T-cell (primary cell): ENCODE measurements around the gene SLC39A11. TPM values are rescaled to one million over a fixed set of nuclear protein-coding genes. Genes with fewer than 3 reads are reported as not detected.

Experiments
- ATAC-seq, 4 experiments: fragments of 200-7000 bp in 3 of 4; fragments of 150-1000 bp in 1 of 4; cut with Tn5 transposase; replicated peaks in 1 of 4; 1 replicate in 3 of 4; 2 replicates in 1 of 4; pipeline ENCODE4 v1.10.0; 2021; ENCODE audit warnings: moderate library complexity in 3 of 4, mild to moderate bottlenecking in 2 of 4, moderate number of reproducible peaks in 1 of 4
- CTCF ChIA-PET, 2 donors: fragments of 300-600 bp; sonication (Branson Sonifier 250); formaldehyde crosslinking; loops; one replicate each; lab custom pipeline; 2022; ENCODE audit warnings: antibody characterized with exemption in 2 of 2; lab: Charles Lee
- POLR2A ChIA-PET, 2 donors: fragments of 300-600 bp; sonication (Branson Sonifier 250); formaldehyde crosslinking; loops; one replicate each; lab custom pipeline; 2022; ENCODE audit warnings: antibody characterized with exemption in 2 of 2; lab: Charles Lee
- DNase-seq, 35 experiments: peaks; one replicate each; pipeline versions ENCODE4 v3.0.0 to v3.0.0-alpha.2; 2013 to 2023
- H3K27ac ChIP-seq: one replicate; pipeline ENCODE4 v1.5.1; 2013; ENCODE audit warnings: low read length
- H3K27me3 ChIP-seq, 2 experiments: replicated peaks in 1 of 2; 1 replicate in 1 of 2; 2 replicates in 1 of 2; pipeline versions ENCODE4 v1.6.1 to v1.7.0; 2013; ENCODE audit warnings: low read length in 1 of 2, mixed read lengths in 1 of 2; ENCODE audit not compliant: control insufficient read depth in 2 of 2, insufficient read depth in 2 of 2; ENCODE audit errors: extremely low read depth in 1 of 2
- H3K36me3 ChIP-seq, 2 donors: 1 replicate in 1 of 2; 2 replicates in 1 of 2; pipeline versions ENCODE4 v1.6.1 to v1.7.0; 2013; ENCODE audit warnings: low read length in 1 of 2; ENCODE audit not compliant: control insufficient read depth in 2 of 2, insufficient read depth in 1 of 2; ENCODE audit errors: extremely low read depth in 1 of 2
- H3K4me1 ChIP-seq, 2 experiments: 1 replicate in 1 of 2; 2 replicates in 1 of 2; pipeline versions ENCODE4 v1.6.1 to v1.7.0; 2013; ENCODE audit warnings: low read length in 2 of 2, mixed read lengths in 1 of 2; ENCODE audit not compliant: insufficient read depth in 2 of 2, control insufficient read depth in 1 of 2; ENCODE audit errors: extremely low read depth in 1 of 2
- H3K4me3 ChIP-seq, 2 donors: 1 replicate in 1 of 2; 2 replicates in 1 of 2; pipeline versions ENCODE4 v1.5.1 to v1.7.0; 2013; ENCODE audit warnings: mild to moderate bottlenecking in 2 of 2, low read length in 1 of 2, moderate library complexity in 1 of 2; ENCODE audit not compliant: control insufficient read depth in 1 of 2; ENCODE audit errors: extremely low read depth in 1 of 2
- H3K9me3 ChIP-seq: 2 replicates; pipeline ENCODE4 v1.7.0; 2013
- H3K27ac Mint-ChIP-seq, 2 donors: one replicate each; pipeline ENCODE4 v1.8.0; 2020 to 2021; ENCODE audit warnings: mild to moderate bottlenecking in 2 of 2, mixed read lengths in 2 of 2
- H3K27me3 Mint-ChIP-seq, 2 donors: one replicate each; pipeline ENCODE4 v1.8.0; 2021 to 2022; ENCODE audit warnings: mixed read lengths in 2 of 2
- H3K36me3 Mint-ChIP-seq: one replicate; pipeline ENCODE4 v1.8.0; 2021; ENCODE audit warnings: mixed read lengths
- H3K4me1 Mint-ChIP-seq, 3 donors: one replicate each; pipeline ENCODE4 v1.8.0; 2020 to 2022; ENCODE audit warnings: mixed read lengths in 3 of 3, mild to moderate bottlenecking in 1 of 3
- H3K4me3 Mint-ChIP-seq, 3 donors: one replicate each; pipeline ENCODE4 v1.8.0; 2020 to 2022; ENCODE audit warnings: mild to moderate bottlenecking in 3 of 3, mixed read lengths in 3 of 3, moderate library complexity in 3 of 3
- H3K9me3 Mint-ChIP-seq, 3 donors: one replicate each; pipeline ENCODE4 v1.8.0; 2020 to 2022; ENCODE audit warnings: mixed read lengths in 3 of 3
- WGBS: methylation state at CpG from one replicate; pipeline ENCODE4 v1.1.5; 2013; ENCODE audit warnings: missing lambda C conversion rate; ENCODE audit not compliant: insufficient coverage; 5-methylcytosine and 5-hydroxymethylcytosine counted together
- total RNA-seq, 35 experiments: library from RNA in 6 of 35; stranded (reverse) in 6 of 35; fragments of 120-200 nt in 1 of 35; gene quantifications; one replicate each; pipeline versions ENCODE4 v1.2.1 to v1.2.4 and lab custom pipeline; 2013 to 2026

The SLC39A11 gene
- total RNA-seq, 5 donors from 2014 or later (not counting 1 experiment from before 2014, with no cell fraction given) = 18.6 to 27.1 (median 23.4) TPM

DNA sequence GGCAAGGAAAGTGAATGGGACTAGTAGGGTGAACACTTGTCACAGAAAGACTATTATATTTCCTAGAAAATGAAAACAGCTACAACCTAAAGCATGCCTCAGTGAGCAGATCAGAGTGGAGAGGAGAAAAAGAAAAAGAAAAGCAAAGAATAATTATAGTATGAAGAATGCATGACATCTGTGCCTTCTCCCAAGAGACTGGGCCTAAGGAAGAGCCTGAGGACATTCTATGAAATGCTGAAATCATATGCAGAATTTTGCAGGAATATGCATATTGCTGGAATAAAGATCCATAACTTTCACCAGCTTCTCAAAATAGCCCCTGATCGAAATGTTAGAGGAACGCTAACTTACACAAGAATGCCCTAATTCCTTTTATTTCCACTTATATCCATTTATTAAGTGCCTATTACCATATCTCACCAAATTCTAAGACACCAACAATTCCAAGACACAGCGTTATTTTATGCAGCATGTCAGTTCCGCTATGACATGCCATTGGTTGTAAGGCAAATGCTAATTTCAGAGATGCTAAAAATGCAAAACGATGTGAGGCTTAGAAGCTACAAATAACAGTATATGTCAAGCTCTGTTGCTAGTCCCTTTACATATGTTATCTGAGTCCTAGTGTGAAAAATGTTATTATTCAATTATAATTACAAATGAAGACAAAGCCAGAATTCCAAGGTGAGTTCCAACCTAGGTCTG lies 171.0 kb downstream of the SLC39A11 start:
- no peak overlapping the region for H3K4me3 Mint-ChIP-seq
- no peak for ATAC-seq
- Histone ChIP-seq H3K27ac (no peak overlapping the region), H3K4me3 (no peak overlapping the region), H3K9me3 (no peaks in the 10 kb centered on the region), H3K27me3 (no peaks in the 10 kb centered on the region), H3K4me1 (no peaks in the 10 kb centered on the region), H3K36me3 (peaks cover 0 to 1% of the 10 kb centered on the region in 2 donors)
- POLR2A ChIA-PET = no interaction called here
- peaks cover 0 to 2% (median 0%) of the 10 kb centered on the region in 3 donors for H3K4me1 Mint-ChIP-seq
- peaks cover 32% of the 10 kb centered on the region for H3K36me3 Mint-ChIP-seq
- H3K27ac Mint-ChIP-seq = no peak overlapping the region
- no peaks in the 10 kb centered on the region for H3K27me3 Mint-ChIP-seq
- no peaks in the 10 kb centered on the region for H3K9me3 Mint-ChIP-seq
- CTCF ChIA-PET = no interaction called here
- 93% methylated on average over 3 of the region's 5 CpGs for WGBS
- DNase-seq = no peak

DNA sequence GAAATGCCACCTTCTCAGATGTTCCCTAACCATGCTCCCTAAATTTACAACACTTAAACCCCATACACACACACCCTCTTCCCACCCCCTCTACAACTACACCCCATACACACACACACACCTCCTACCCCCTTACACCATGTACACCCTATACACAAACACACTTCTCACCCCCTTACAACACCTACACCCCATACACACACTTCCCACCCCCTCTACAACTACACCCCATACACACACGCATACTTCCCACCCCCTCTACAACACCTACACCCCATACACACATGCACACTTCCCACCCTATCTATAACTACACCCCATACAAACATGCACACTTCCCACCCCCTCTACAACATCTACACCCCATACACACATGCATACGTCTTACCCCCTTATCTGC lies 172.0 kb downstream of the SLC39A11 start:
- ATAC-seq = no peak
- Mint-ChIP-seq H3K27me3 (no peaks in the 10 kb centered on the region), H3K9me3 (no peaks in the 10 kb centered on the region), H3K36me3 (peaks cover 35% of the 10 kb centered on the region), H3K4me1 (peaks cover 0 to 6% (median 0%) of the 10 kb centered on the region in 3 donors), H3K27ac (no peak overlapping the region), H3K4me3 (no peak overlapping the region)
- Histone ChIP-seq H3K9me3 (no peaks in the 10 kb centered on the region), H3K27me3 (no peaks in the 10 kb centered on the region), H3K36me3 (no peaks in the 10 kb centered on the region), H3K4me1 (no peaks in the 10 kb centered on the region), H3K4me3 (no peak overlapping the region), H3K27ac (no peak overlapping the region)
- 88% methylated on average over 2 of the region's 2 CpGs for WGBS
- ChIA-PET CTCF (no interaction called here), POLR2A (no interaction called here)
- no peak for DNase-seq

DNA sequence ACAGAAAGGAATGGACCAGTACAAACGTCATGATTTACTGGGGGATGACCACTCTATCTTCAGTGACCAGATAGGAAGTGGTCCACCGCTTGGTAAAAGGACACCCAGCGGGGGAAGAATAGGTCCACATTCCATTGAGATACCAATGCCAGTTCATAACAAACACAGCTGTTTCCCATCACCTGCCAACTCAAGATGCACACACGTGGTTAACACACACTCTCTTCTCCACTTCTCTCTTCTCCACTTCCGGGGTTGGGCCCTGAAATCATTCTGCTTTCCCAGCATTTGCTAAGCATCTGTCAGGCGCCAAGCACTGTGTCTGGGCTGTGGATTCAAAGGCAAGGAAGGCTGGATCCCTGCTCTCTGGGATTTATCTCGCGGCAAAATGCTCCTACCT lies 175.5 kb downstream of the SLC39A11 start:
- no peak overlapping the region for H3K4me3 ChIP-seq
- ATAC-seq = no peak
- no peak overlapping the region for H3K27ac Mint-ChIP-seq
- no peaks in the 10 kb centered on the region for H3K9me3 Mint-ChIP-seq
- H3K36me3 Mint-ChIP-seq = peaks cover 22% of the 10 kb centered on the region
- H3K27me3 Mint-ChIP-seq = no peaks in the 10 kb centered on the region
- H3K4me1 Mint-ChIP-seq = peaks cover 0 to 6% (median 0%) of the 10 kb centered on the region in 3 donors
- H3K9me3 ChIP-seq = no peaks in the 10 kb centered on the region
- no peaks in the 10 kb centered on the region for H3K4me1 ChIP-seq
- no peaks in the 10 kb centered on the region for H3K27me3 ChIP-seq
- no peak for DNase-seq
- no peak overlapping the region for H3K4me3 Mint-ChIP-seq
- no peaks in the 10 kb centered on the region for H3K36me3 ChIP-seq
- WGBS = 75% methylated on average over 3 of the region's 8 CpGs
- no peak overlapping the region for H3K27ac ChIP-seq
- POLR2A ChIA-PET = no interaction called here
- CTCF ChIA-PET = no interaction called here

DNA sequence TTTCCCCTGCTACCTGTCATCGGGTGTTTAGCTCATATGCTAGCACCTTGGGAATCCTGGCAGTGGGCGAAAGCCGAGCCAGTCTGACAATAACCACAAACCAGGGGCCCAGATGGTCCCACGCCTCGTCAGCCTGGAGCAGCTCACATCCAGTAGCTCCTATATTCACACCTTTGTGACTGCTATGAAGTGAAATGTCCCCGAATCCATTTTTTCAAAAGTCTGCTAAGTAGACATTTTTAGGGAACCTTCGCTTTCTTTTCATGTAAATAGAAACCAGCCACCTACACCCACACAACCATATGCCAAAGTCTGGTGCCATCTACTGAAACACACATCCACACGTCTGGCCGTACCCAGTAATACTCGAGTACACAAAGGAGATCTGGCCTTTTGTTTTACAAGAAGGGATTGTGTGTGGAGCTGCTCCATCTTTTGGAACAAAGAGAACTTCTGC lies 176.8 kb downstream of the SLC39A11 start:
- Histone ChIP-seq H3K4me1 (no peaks in the 10 kb centered on the region), H3K27me3 (no peaks in the 10 kb centered on the region), H3K4me3 (no peak overlapping the region), H3K9me3 (no peaks in the 10 kb centered on the region), H3K36me3 (no peaks in the 10 kb centered on the region), H3K27ac (no peak overlapping the region)
- H3K9me3 Mint-ChIP-seq = no peaks in the 10 kb centered on the region
- POLR2A ChIA-PET = interaction anchor here in 1 of 2 donors (0.6 kb wide), 1 partner anchor 39 kb away, joined by 3 read pairs; no protein-coding TSS in a partner anchor
- WGBS = 82% methylated on average over 6 of the region's 10 CpGs
- CTCF ChIA-PET = interaction anchor here in 1 of 2 donors (0.6 kb wide), 1 partner anchor 21 kb away, joined by 5 read pairs; no protein-coding TSS in a partner anchor
- no peak for ATAC-seq
- no peak overlapping the region for H3K27ac Mint-ChIP-seq
- no peak for DNase-seq
- H3K4me3 Mint-ChIP-seq = no peak overlapping the region
- H3K4me1 Mint-ChIP-seq = peaks cover 0 to 6% (median 0%) of the 10 kb centered on the region in 3 donors
- H3K36me3 Mint-ChIP-seq = peaks cover 25% of the 10 kb centered on the region
- H3K27me3 Mint-ChIP-seq = no peaks in the 10 kb centered on the region

DNA sequence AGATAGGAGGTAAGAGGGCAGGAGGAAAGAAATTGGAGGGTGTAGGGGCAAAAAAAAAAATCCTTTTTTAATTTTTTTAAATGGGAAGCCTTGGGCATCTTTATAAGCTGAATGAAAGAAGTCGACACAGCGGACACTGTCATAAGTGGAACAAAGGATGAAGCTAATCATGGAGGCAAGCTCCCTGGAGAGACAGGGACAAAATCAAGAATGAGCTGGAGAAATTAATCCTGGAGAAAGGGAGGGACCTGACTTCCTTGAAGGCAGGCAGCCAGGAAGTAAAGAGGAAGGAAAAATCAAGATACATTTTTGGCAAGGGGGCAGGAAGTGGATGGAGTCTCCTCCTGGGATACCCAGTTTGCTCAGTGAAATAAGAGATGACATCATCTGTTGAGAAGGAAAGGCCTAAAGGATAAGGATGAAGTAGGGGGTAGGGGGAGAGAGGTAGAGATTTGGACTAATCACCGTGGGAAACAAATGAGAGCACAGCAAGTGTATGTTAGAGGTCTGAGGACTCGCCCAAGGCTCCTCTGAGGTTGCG lies 179.3 kb downstream of the SLC39A11 start:
- no peaks in the 10 kb centered on the region for H3K9me3 Mint-ChIP-seq
- H3K27ac Mint-ChIP-seq = no peak overlapping the region
- H3K36me3 Mint-ChIP-seq = peaks cover 34% of the 10 kb centered on the region
- 100% methylated on average over 4 of the region's 5 CpGs for WGBS
- H3K9me3 ChIP-seq = no peaks in the 10 kb centered on the region
- ChIA-PET POLR2A (no interaction called here), CTCF (no interaction called here)
- no peaks in the 10 kb centered on the region for H3K36me3 ChIP-seq
- peaks cover 0 to 6% (median 0%) of the 10 kb centered on the region in 3 donors for H3K4me1 Mint-ChIP-seq
- no peak for ATAC-seq
- no peaks in the 10 kb centered on the region for H3K27me3 Mint-ChIP-seq
- H3K27ac ChIP-seq = no peak overlapping the region
- no peaks in the 10 kb centered on the region for H3K4me1 ChIP-seq
- no peaks in the 10 kb centered on the region for H3K27me3 ChIP-seq
- no peak overlapping the region for H3K4me3 Mint-ChIP-seq
- DNase-seq = no peak
- H3K4me3 ChIP-seq = no peak overlapping the region

DNA sequence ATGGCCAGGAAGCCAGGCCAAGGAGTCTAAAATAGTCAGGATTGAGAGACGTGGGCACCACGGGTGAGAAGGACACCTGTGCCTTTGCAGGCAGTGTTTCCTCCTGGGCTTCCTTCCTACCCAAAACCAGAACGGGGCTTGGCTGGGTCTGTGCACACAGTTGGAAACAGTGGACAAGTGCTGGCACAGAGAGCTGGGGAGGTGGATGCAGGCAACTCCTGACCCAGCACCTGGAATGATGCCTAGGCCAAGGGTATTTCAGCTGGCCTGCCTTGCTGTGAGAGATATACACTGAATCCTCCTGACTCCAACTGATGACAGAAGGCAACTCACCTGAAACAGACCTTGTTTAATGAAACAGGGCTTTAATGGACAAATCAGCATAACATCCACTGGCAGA lies 186.2 kb downstream of the SLC39A11 start:
- H3K4me1 ChIP-seq = no peaks in the 10 kb centered on the region
- ChIA-PET CTCF (no interaction called here), POLR2A (no interaction called here)
- no peaks in the 10 kb centered on the region for H3K4me1 Mint-ChIP-seq
- H3K9me3 ChIP-seq = no peaks in the 10 kb centered on the region
- no peaks in the 10 kb centered on the region for H3K27me3 ChIP-seq
- H3K27me3 Mint-ChIP-seq = no peaks in the 10 kb centered on the region
- WGBS = 80% methylated on average over 1 of the region's 3 CpGs
- H3K36me3 Mint-ChIP-seq = peaks cover 20% of the 10 kb centered on the region
- no peak for ATAC-seq
- no peak for DNase-seq
- no peak overlapping the region for H3K27ac ChIP-seq
- no peak overlapping the region for H3K27ac Mint-ChIP-seq
- H3K9me3 Mint-ChIP-seq = no peaks in the 10 kb centered on the region
- no peak overlapping the region for H3K4me3 Mint-ChIP-seq
- no peaks in the 10 kb centered on the region for H3K36me3 ChIP-seq
- no peak overlapping the region for H3K4me3 ChIP-seq
